Occipital lobe (tissue), 2 donors: ENCODE results near the gene PREX1. TPM values are rescaled to one million over a fixed set of nuclear protein-coding genes. Genes with fewer than 3 reads are reported as not detected.
"Not testable (repeated sequence)": the region's sequence is repeated elsewhere in the genome, so short reads cannot be mapped to it uniquely, and the experiment has no call there.

Source experiments
- DNase-seq: peaks from one replicate; lab custom pipeline; 2025; lab: John Stamatoyannopoulos, UW
- total RNA-seq: library from RNA; depleted of rRNA; stranded (reverse); fragments of >200 nt; gene quantifications from one replicate; pipeline ENCODE4 v1.2.3, GENCODE V29; 2014

The PREX1 gene
- total RNA-seq, 1 donor from 2014 or later: 21.1 TPM

GRCh38 chr20:48812600-48813445 is 15.0 kb downstream of the PREX1 start:
- DNase-seq: no peak

- not testable (repeated sequence) for DNase-seq
Measured at GRCh38 chr20:48812114-48812513, 15.7 kb downstream of the PREX1 start.

- no peak for DNase-seq
Measured at GRCh38 chr20:48809673-48810072, 18.1 kb downstream of the PREX1 start.

GRCh38 chr20:48808382-48809034 is 19.3 kb downstream of the PREX1 start:
- DNase-seq: no peak

GRCh38 chr20:48807586-48808381 is 20.0 kb downstream of the PREX1 start:
- peak; percentile 60 for DNase-seq

- DNase-seq: no peak
Measured at GRCh38 chr20:48807051-48807450, 20.7 kb downstream of the PREX1 start.

GRCh38 chr20:48805716-48806115 is 22.1 kb downstream of the PREX1 start:
- no peak for DNase-seq

- no peak for DNase-seq
Measured at GRCh38 chr20:48805286-48805685, 22.5 kb downstream of the PREX1 start.

- DNase-seq: no peak
Measured at GRCh38 chr20:48804300-48804980, 23.4 kb downstream of the PREX1 start.

- DNase-seq: no peak
Measured at GRCh38 chr20:48803176-48804053, 24.4 kb downstream of the PREX1 start.

GRCh38 chr20:48802647-48803046 is 25.2 kb downstream of the PREX1 start:
- no peak for DNase-seq

- DNase-seq: no peak
Measured at GRCh38 chr20:48802216-48802615, 25.6 kb downstream of the PREX1 start.

- DNase-seq: no peak
Measured at GRCh38 chr20:48801197-48801596, 26.6 kb downstream of the PREX1 start.

- no peak for DNase-seq
Measured at GRCh38 chr20:48800177-48800576, 27.6 kb downstream of the PREX1 start.

- no peak for DNase-seq
Measured at GRCh38 chr20:48799328-48800105, 28.3 kb downstream of the PREX1 start.

GRCh38 chr20:48797850-48798747 is 29.7 kb downstream of the PREX1 start:
- no peak for DNase-seq

- peak; percentile 68 for DNase-seq
Measured at GRCh38 chr20:48797275-48797825, 30.4 kb downstream of the PREX1 start.

GRCh38 chr20:48795732-48796131 is 32.1 kb downstream of the PREX1 start:
- no peak for DNase-seq
